Neural cell (in vitro differentiated cells): ENCODE measurements around the gene AFAP1. TPM values are rescaled to one million over a fixed set of nuclear protein-coding genes. Genes with fewer than 3 reads are reported as not detected.

Experiments
- H2AFZ ChIP-seq: fragments of 200-600, 300-800 bp; sonication (generic), shearing (Covaris generic); 2 replicates; pipeline ENCODE4 v1.6.0; 2014; ENCODE audit warnings: low read depth, mild to moderate bottlenecking, antibody characterized with exemption, low read length, moderate library complexity
- H3F3A ChIP-seq: fragments of 200-600 bp; shearing (Covaris generic); 2 replicates; pipeline ENCODE4 v1.6.1; 2016; ENCODE audit warnings: mild to moderate bottlenecking, moderate library complexity, mixed read lengths, antibody characterized with exemption, low read length; ENCODE audit not compliant: insufficient read depth, poor library complexity, severe bottlenecking
- H3K27ac ChIP-seq: fragments of 200-600, 300-800 bp; sonication (generic), shearing (Covaris generic); 2 replicates; pipeline ENCODE4 v1.5.1; 2014; ENCODE audit warnings: mild to moderate bottlenecking, low read length, moderate library complexity
- H3K27me3 ChIP-seq: fragments of 300-800, 200-600 bp; sonication (generic), shearing (Covaris generic); 2 replicates; pipeline ENCODE4 v1.6.0; 2014; ENCODE audit warnings: mild to moderate bottlenecking, low read depth, low read length, moderate library complexity; ENCODE audit not compliant: insufficient read depth
- H3K36me3 ChIP-seq: fragments of 300-800, 200-600 bp; sonication (generic), shearing (Covaris generic); 2 replicates; pipeline ENCODE4 v1.5.1; 2014; ENCODE audit warnings: mild to moderate bottlenecking, antibody characterized with exemption, low read length, moderate library complexity; ENCODE audit not compliant: insufficient read depth
- H3K4me2 ChIP-seq: fragments of 300-800, 200-600 bp; sonication (generic), shearing (Covaris generic); 2 replicates; pipeline ENCODE4 v1.6.0; 2014; ENCODE audit warnings: mild to moderate bottlenecking, low read length
- H3K4me3 ChIP-seq: fragments of 300-800, 200-600 bp; sonication (generic), shearing (Covaris generic); 2 replicates; pipeline ENCODE4 v1.5.1; 2014; ENCODE audit warnings: mild to moderate bottlenecking, low read length, moderate library complexity
- H3K79me2 ChIP-seq: fragments of 200-600 bp; shearing (Covaris generic); replicated peaks from 2 replicates; pipeline ENCODE4 v1.6.0; 2014; ENCODE audit warnings: mild to moderate bottlenecking, low read length, moderate library complexity; ENCODE audit not compliant: insufficient read depth
- H3K9ac ChIP-seq: fragments of 300-800, 200-600 bp; sonication (generic), shearing (Covaris generic); 2 replicates; pipeline ENCODE4 v1.6.1; 2016; ENCODE audit warnings: mild to moderate bottlenecking, low read length, mixed read lengths
- H3K9me2 ChIP-seq: fragments of 200-600 bp; shearing (Covaris generic); 2 replicates; pipeline ENCODE4 v1.6.1; 2016; ENCODE audit warnings: mild to moderate bottlenecking, low read length, mixed read lengths; ENCODE audit not compliant: insufficient read depth
- H3K9me3 ChIP-seq: fragments of 200-600, 300-800 bp; sonication (generic), shearing (Covaris generic); 2 replicates; pipeline ENCODE4 v1.6.1; 2016; ENCODE audit warnings: mild to moderate bottlenecking, mixed run types, low read length, moderate library complexity, mixed read lengths
- H4K20me1 ChIP-seq: fragments of 200-600 bp; shearing (Covaris generic); 2 replicates; pipeline ENCODE4 v1.6.1; 2016; ENCODE audit warnings: mild to moderate bottlenecking, mixed run types; ENCODE audit not compliant: insufficient read depth
- CTCF ChIP-seq: fragments of 450-650 bp; IDR thresholded peaks from 2 replicates; pipeline ENCODE4 v1.5.1; 2014; ENCODE audit warnings: antibody characterized with exemption, mild to moderate bottlenecking, moderate library complexity; ENCODE audit not compliant: poor library complexity, severe bottlenecking
- EZH2 ChIP-seq: fragments of 200-600, 300-800 bp; shearing (Covaris generic), sonication (generic); IDR thresholded peaks from 2 replicates; pipeline ENCODE4 v1.6.1; 2014; ENCODE audit warnings: antibody characterized with exemption, low read length, borderline replicate concordance, mild to moderate bottlenecking; ENCODE audit not compliant: insufficient read depth, poor library complexity, severe bottlenecking
- MXI1 ChIP-seq: fragments of 450-650 bp; conservative IDR thresholded peaks from 2 replicates; pipeline ENCODE4 v1.6.1; 2014; ENCODE audit warnings: antibody characterized with exemption, mild to moderate bottlenecking; ENCODE audit not compliant: poor library complexity, severe bottlenecking
- POLR2AphosphoS5 ChIP-seq: IDR thresholded peaks from 2 replicates; pipeline ENCODE4 v1.6.1; 2012
- RAD21 ChIP-seq: fragments of 450-650 bp; conservative IDR thresholded peaks from 2 replicates; pipeline ENCODE4 v1.6.1; 2014; ENCODE audit warnings: antibody characterized with exemption, mild to moderate bottlenecking, moderate library complexity
- REST ChIP-seq: IDR thresholded peaks from 2 replicates; pipeline ENCODE4 v1.6.1; 2012; ENCODE audit warnings: borderline replicate concordance
- SMC3 ChIP-seq: fragments of 450-650 bp; conservative IDR thresholded peaks from 2 replicates; pipeline ENCODE4 v1.6.1; 2014; ENCODE audit warnings: antibody characterized with exemption, mild to moderate bottlenecking, moderate library complexity; ENCODE audit not compliant: poor library complexity
- TAF1 ChIP-seq: IDR thresholded peaks from 2 replicates; pipeline ENCODE4 v1.6.1; 2012; ENCODE audit warnings: low read depth
- polyA plus RNA-seq: library from polyadenylated mRNA; depleted of rRNA; stranded (reverse); fragments of >200 nt; gene quantifications from 2 replicates; pipeline ENCODE4 v1.2.3, GENCODE V29; 2014

Gene AFAP1
- polyA plus RNA-seq, 1 donor from 2014 or later, result 38.9 TPM

GRCh38 chr4:7855731-7856130 is 83.9 kb downstream of the AFAP1 start:
- Histone ChIP-seq H3K9me3 (no peaks in the 10 kb centered on the region), H3K9ac (no peak overlapping the region), H3K4me3 (no peak overlapping the region), H3K79me2 (peaks cover 5% of the 10 kb centered on the region), H3F3A (no peaks in the 10 kb centered on the region), H3K9me2 (no peaks in the 10 kb centered on the region), H3K27me3 (no peaks in the 10 kb centered on the region), H4K20me1 (no peaks in the 10 kb centered on the region), H3K27ac (no peak overlapping the region), H2AFZ (no peak overlapping the region), H3K4me2 (no peak overlapping the region), H3K36me3 (no peaks in the 10 kb centered on the region)
- TF ChIP-seq SMC3 (no peak), POLR2AphosphoS5 (no peak), EZH2 (no peak), CTCF (no peak)

DNA sequence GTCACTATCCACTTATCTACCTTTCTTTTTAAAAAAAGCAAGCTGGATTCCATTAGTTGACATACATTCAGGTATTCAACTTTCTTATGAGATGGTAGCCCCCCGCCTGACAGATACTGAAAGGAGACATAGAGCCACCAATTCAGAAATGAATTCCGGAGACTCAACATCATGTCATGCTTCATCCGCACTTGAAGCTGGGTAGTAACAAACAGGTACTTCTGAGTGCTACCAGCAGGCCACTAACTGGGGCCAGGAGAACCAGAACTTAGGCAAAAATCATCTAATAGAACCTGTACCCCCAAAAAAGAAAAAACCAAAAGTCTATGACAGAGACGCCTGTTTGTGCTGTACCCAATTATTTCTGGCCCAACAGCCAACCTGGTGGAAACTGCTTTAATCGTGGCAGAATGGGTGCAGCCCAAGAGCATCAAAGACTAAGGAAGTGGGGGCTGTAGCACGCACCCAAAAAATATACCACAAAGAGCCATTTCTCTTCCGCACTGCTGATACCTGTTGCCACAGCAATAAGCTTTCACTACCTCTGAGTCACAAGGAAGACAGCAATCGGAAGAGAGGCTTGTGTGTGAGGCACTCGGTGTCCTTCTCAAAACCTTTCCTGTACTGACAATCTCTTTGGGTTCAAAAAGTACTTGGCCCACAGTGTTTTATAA is 84.8 kb downstream of the AFAP1 start:
- H3K9me3 ChIP-seq, result no peaks in the 10 kb centered on the region
- no peak overlapping the region for H3K4me2 ChIP-seq
- no peaks in the 10 kb centered on the region for H3F3A ChIP-seq
- no peak for TF ChIP-seq MXI1
- no peak for TF ChIP-seq EZH2
- TF ChIP-seq POLR2AphosphoS5, result no peak
- no peak for TF ChIP-seq CTCF
- TF ChIP-seq RAD21, result no peak
- no peak for TF ChIP-seq REST
- no peak for TF ChIP-seq SMC3
- TF ChIP-seq TAF1, result no peak
- H4K20me1 ChIP-seq, result no peaks in the 10 kb centered on the region
- no peaks in the 10 kb centered on the region for H3K9me2 ChIP-seq
- H3K27ac ChIP-seq, result no peak overlapping the region
- no peak overlapping the region for H3K9ac ChIP-seq
- H2AFZ ChIP-seq, result no peak overlapping the region
- H3K4me3 ChIP-seq, result no peak overlapping the region
- H3K36me3 ChIP-seq, result no peaks in the 10 kb centered on the region
- peaks cover 5% of the 10 kb centered on the region for H3K79me2 ChIP-seq
- H3K27me3 ChIP-seq, result no peaks in the 10 kb centered on the region
